HEK293T (cell line): ENCODE data around the gene ARHGAP27.

Source experiments
- CTCF ChIA-PET: fragments of 350-600 bp; formaldehyde crosslinking; extraction: SDS; loops from one replicate; lab custom pipeline; 2021; ENCODE audit warnings: antibody characterized with exemption, inconsistent platforms; lab: Yijun Ruan, JAX
- POLR2A ChIA-PET: fragments of 350-600 bp; formaldehyde crosslinking; extraction: SDS; loops from one replicate; lab custom pipeline; 2020; ENCODE audit warnings: antibody characterized with exemption, inconsistent platforms; lab: Yijun Ruan, JAX
- DNase-seq: peaks from one replicate; pipeline ENCODE4 v3.0.0; 2012; ENCODE audit warnings: mixed read lengths; ENCODE audit errors: extremely low spot score
- ARNT ChIP-seq: fragments of 450-650 bp; IDR thresholded peaks from 2 replicates; pipeline ENCODE4 v1.6.1; 2017; ENCODE audit warnings: mild to moderate bottlenecking
- BHLHE40 ChIP-seq: fragments of 450-650 bp; IDR thresholded peaks from 2 replicates; pipeline ENCODE4 v1.6.1; 2016; ENCODE audit warnings: mild to moderate bottlenecking, moderate library complexity, borderline replicate concordance
- CTBP1 ChIP-seq: fragments of 450-650 bp; IDR thresholded peaks from 2 replicates; pipeline ENCODE4 v1.6.1; 2016; ENCODE audit warnings: borderline replicate concordance
- ELF4 ChIP-seq: fragments of 450-650 bp; IDR thresholded peaks from 2 replicates; pipeline ENCODE4 v1.6.1; 2017; ENCODE audit warnings: antibody characterized with exemption
- FOXA1 ChIP-seq: fragments of 450-650 bp; IDR thresholded peaks from 2 replicates; pipeline ENCODE4 v1.6.1; 2016; ENCODE audit warnings: mild to moderate bottlenecking
- FOXK2 ChIP-seq: fragments of 450-650 bp; IDR thresholded peaks from 2 replicates; pipeline ENCODE4 v1.6.1; 2016; ENCODE audit warnings: mild to moderate bottlenecking
- FOXM1 ChIP-seq: fragments of 450-650 bp; IDR thresholded peaks from 2 replicates; pipeline ENCODE4 v1.6.1; 2017; ENCODE audit warnings: mild to moderate bottlenecking, borderline replicate concordance
- HDGF ChIP-seq: fragments of 450-650 bp; IDR thresholded peaks from 2 replicates; pipeline ENCODE4 v1.6.1; 2017; ENCODE audit warnings: antibody characterized with exemption, borderline replicate concordance
- L3MBTL2 ChIP-seq: fragments of 450-650 bp; conservative IDR thresholded peaks from 2 replicates; pipeline ENCODE4 v1.6.1; 2016; ENCODE audit warnings: mild to moderate bottlenecking
- LEF1 ChIP-seq: fragments of 450-650 bp; IDR thresholded peaks from 2 replicates; pipeline ENCODE4 v1.6.1; 2017; ENCODE audit warnings: mild to moderate bottlenecking, borderline replicate concordance
- NFRKB ChIP-seq: fragments of 450-650 bp; IDR thresholded peaks from 2 replicates; pipeline ENCODE4 v1.6.1; 2016; ENCODE audit warnings: mild to moderate bottlenecking, moderate library complexity
- PKNOX1 ChIP-seq: fragments of 450-650 bp; IDR thresholded peaks from 2 replicates; pipeline ENCODE4 v1.6.1; 2016
- SP1 ChIP-seq: fragments of 450-650 bp; IDR thresholded peaks from 2 replicates; pipeline ENCODE4 v1.6.1; 2017
- SUZ12 ChIP-seq: fragments of 450-650 bp; IDR thresholded peaks from 2 replicates; pipeline ENCODE4 v1.6.1; 2016; ENCODE audit warnings: mild to moderate bottlenecking
- TARDBP ChIP-seq: fragments of 450-650 bp; IDR thresholded peaks from 2 replicates; pipeline ENCODE4 v1.6.1; 2016
- ZNF384 ChIP-seq: fragments of 450-650 bp; IDR thresholded peaks from 2 replicates; pipeline ENCODE4 v1.6.1; 2016

The ARHGAP27 gene

GRCh38 chr17:45436625-45437464, 4.2 kb upstream of the ARHGAP27 start:
- TF ChIP-seq L3MBTL2 (no peak), BHLHE40 (no peak), SP1 (no peak), SUZ12 (no peak), PKNOX1 (no peak), LEF1 (no peak)
- POLR2A ChIA-PET, result no interaction called here
- CTCF ChIA-PET, result no interaction called here
- DNase-seq, result no peak

DNA sequence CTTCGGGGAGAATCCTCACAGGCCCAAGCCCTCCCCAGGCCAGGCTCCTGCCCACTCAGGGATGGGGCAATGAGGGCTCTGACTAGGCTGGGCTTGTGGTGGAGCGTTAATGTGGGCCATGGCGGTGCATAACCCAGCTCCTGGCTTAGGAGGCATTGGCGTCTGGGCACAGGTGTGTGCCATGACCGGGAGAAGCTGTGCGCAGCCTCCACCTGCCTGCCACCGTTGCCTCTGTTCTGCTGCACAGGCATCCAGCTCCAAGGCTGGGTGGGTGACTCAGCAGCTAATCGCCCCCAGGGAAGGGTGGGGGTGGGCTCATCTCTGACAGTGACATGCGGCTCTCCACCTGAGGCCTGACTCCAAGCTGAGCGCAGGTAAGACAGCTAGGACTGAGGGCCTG, 3.5 kb upstream of the ARHGAP27 start:
- peak; percentile 3 for DNase-seq
- ChIA-PET CTCF (no interaction called here), POLR2A (no interaction called here)
- TF ChIP-seq BHLHE40, result no peak
- no peak for TF ChIP-seq LEF1
- TF ChIP-seq TARDBP, result no peak
- no peak for TF ChIP-seq ARNT
- no peak for TF ChIP-seq SP1
- TF ChIP-seq FOXM1, result no peak
- TF ChIP-seq ELF4, result no peak
- TF ChIP-seq CTBP1, result no peak
- no peak for TF ChIP-seq FOXA1
- TF ChIP-seq L3MBTL2, result no peak
- TF ChIP-seq FOXK2, result no peak
- no peak for TF ChIP-seq HDGF
- no peak for TF ChIP-seq NFRKB
- no peak for TF ChIP-seq SUZ12
- no peak for TF ChIP-seq ZNF384
- no peak for TF ChIP-seq PKNOX1

DNA sequence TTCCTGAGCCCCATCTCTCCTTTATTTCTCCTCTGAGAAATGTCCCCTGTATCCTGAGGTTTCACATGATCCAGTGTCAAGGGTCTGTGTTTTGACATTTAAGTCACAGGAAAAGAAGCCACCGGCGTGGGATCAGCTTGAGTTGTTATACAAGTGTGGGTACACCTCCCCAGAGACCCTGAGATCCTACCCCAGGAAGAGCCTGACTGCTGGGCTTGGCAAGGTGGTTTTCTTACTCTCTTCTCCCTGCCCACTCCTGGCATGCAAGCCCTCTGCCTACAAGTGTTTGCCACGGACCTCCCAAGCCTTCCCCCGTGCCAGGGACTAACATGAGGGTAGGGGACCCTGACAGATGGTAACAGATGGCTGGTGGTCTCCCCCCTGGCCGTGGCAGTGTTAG, 2.8 kb upstream of the ARHGAP27 start:
- TF ChIP-seq SUZ12 (no peak), ZNF384 (no peak), ARNT (no peak), L3MBTL2 (no peak), BHLHE40 (no peak), LEF1 (no peak), NFRKB (no peak)
- ChIA-PET POLR2A (no interaction called here), CTCF (no interaction called here)
- no peak for DNase-seq

DNA sequence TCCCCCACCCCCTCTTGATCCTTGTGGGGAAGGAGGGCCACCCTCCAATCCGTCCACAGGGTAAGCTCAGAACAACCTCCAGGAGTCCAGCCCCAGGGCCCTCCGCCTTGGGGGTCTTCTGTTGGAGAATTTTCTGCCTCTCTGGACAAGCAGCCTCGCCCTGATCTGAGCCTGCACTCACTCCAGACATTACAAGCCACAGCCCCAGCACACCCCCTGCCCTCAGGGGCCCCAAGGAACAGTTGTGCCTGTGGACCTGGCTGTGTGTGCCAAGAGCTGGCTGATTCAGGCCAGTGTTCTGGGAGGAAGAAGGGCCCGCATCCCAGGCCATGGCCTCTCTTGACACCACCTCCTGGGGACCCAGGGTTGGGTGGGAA, 477 bp upstream of the ARHGAP27 start:
- POLR2A ChIA-PET, result no interaction called here
- CTCF ChIA-PET, result no interaction called here
- DNase-seq, result peak; percentile 3
- TF ChIP-seq FOXK2 (no peak), ELF4 (no peak), TARDBP (no peak), L3MBTL2 (no peak), NFRKB (no peak), CTBP1 (no peak), HDGF (no peak), ZNF384 (no peak)

- peak; percentile 26; the same call in 1 of the 2 replicates for TF ChIP-seq L3MBTL2
- TF ChIP-seq FOXK2, result no peak
- CTCF ChIA-PET, result no interaction called here
- DNase-seq, result peak; percentile 86
- POLR2A ChIA-PET, result interaction anchor here (1.2 kb wide), 1 partner anchor 155 kb away, joined by 3 read pairs; no protein-coding TSS in a partner anchor
Measured at GRCh38 chr17:45431531-45432404, 902 bp downstream of the ARHGAP27 start.

GRCh38 chr17:45430738-45431530, 1.7 kb downstream of the ARHGAP27 start:
- ChIA-PET CTCF (no interaction called here), POLR2A (interaction anchor here (1.2 kb wide), 1 partner anchor 156 kb away, joined by 3 read pairs; no protein-coding TSS in a partner anchor)
- TF ChIP-seq CTBP1, result no peak
- TF ChIP-seq NFRKB, result no peak
- no peak for TF ChIP-seq PKNOX1
- TF ChIP-seq ARNT, result no peak
- no peak for TF ChIP-seq LEF1
- TF ChIP-seq SP1, result no peak
- TF ChIP-seq ZNF384, result no peak
- TF ChIP-seq TARDBP, result no peak
- TF ChIP-seq L3MBTL2, result no peak
- TF ChIP-seq SUZ12, result no peak
- TF ChIP-seq HDGF, result no peak
- no peak for TF ChIP-seq FOXA1
- TF ChIP-seq BHLHE40, result no peak
- TF ChIP-seq FOXM1, result no peak
- no peak for TF ChIP-seq ELF4
- no peak for TF ChIP-seq FOXK2
- no peak for DNase-seq
